Measurements from ENCODE around the gene C1orf21.
"Not testable (repeated sequence)": the region's sequence is repeated elsewhere in the genome, so short reads cannot be mapped to it uniquely, and the experiment has no call there.

The C1orf21 gene

DNA sequence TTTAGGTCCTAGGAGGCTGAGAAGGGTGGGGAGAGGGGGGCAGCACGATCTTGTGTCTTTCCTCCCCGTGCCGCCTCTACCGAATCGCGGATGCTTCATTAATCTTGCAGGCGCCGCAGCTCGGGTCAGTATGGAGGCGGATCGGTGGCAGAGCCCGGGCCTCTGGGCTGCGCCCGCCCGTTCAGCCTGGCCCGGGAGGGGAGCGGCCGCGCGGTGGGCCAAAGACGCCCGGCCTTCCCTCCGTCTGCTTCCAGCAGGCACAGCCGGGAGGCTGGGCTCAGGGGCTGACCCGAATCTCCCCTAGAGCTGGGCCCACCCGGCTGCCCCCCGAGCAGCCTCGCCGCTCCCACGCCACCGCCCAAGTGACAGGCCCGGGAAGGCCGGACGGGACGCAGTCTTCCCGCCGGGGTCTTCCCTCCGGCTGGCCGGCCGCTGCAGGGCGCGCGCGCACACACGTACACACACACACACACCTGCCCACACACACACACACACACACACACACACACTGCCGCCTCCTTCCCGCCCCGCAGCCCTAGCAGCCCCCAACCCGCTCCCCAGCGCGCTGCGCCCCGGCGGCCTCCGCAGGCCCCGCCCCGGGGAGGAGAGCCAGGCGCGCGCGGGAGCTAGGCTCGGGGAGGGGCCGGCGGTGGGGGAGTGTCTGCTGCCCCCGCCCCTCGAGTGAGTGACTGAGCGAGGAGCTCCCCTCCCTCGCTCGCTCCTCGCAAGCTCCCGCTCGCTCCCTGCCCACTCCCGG is at the start of gene C1orf21:
Gene C1orf21 (plus strand): TSS at position 718 of the 757 bp plus-strand sequence. CDS start 90,481 bp downstream, outside the sequence.
- Histone ChIP-seq H3K36me3 (ENCODE audit: insufficient read depth, low read length) (no peaks in the 10 kb centered on the region), H3K27ac (no peak within 1 kb of the TSS), H3K9me3 (ENCODE audit: low read depth, low read length) (no peaks in the 10 kb centered on the region), H3K9ac (ENCODE audit: insufficient read length) (peak within 1 kb of the TSS; percentile 71), H3K4me3 (peak within 1 kb of the TSS; percentile 93)
- no peak for DNase-seq (ENCODE audit: low read depth, low spot score)
- TF ChIP-seq EZH2 (IDR thresholded peaks at IDR 0.05) (no peak), POLR2AphosphoS5 (IDR thresholded peaks at IDR 0.05; ENCODE audit: borderline replicate concordance, low read depth, low read length) (no peak; the same call in 1 of the 2 replicates), FOXP2 (optimal IDR thresholded peaks at IDR 0.05; ENCODE audit: control extremely low read depth, extremely low read length, insufficient read depth) (no peak)

- not testable (repeated sequence) for H3K36me3 ChIP-seq (ENCODE audit: insufficient read depth, low read length); DNase-seq (ENCODE audit: low read depth, low spot score); H3K4me3 ChIP-seq; H3K27ac ChIP-seq; H3K9ac ChIP-seq (ENCODE audit: insufficient read length); H3K9me3 ChIP-seq (ENCODE audit: low read depth, low read length)
These were observed 49.0 kb upstream of the C1orf21 start for GRCh38 chr1:184337865-184338264.

GRCh38 chr1:184340984-184341383 is 45.8 kb upstream of the C1orf21 start:
- TF ChIP-seq EZH2 (IDR thresholded peaks at IDR 0.05) (no peak), FOXP2 (optimal IDR thresholded peaks at IDR 0.05; ENCODE audit: control extremely low read depth, extremely low read length, insufficient read depth) (no peak), POLR2AphosphoS5 (IDR thresholded peaks at IDR 0.05; ENCODE audit: borderline replicate concordance, low read depth, low read length) (no peak)
- no peaks in the 10 kb centered on the region for H3K36me3 ChIP-seq (ENCODE audit: insufficient read depth, low read length)
- no peak overlapping the region for H3K27ac ChIP-seq
- no peak for DNase-seq (ENCODE audit: low read depth, low spot score)
- no peaks in the 10 kb centered on the region for H3K9me3 ChIP-seq (ENCODE audit: low read depth, low read length)
- H3K4me3 ChIP-seq = no peak overlapping the region
- H3K9ac ChIP-seq (ENCODE audit: insufficient read length) = no peak overlapping the region

GRCh38 chr1:184350573-184350972 is 36.3 kb upstream of the C1orf21 start:
- H3K36me3 ChIP-seq (ENCODE audit: insufficient read depth, low read length) = no peaks in the 10 kb centered on the region
- DNase-seq (ENCODE audit: low read depth, low spot score) = no peak
- H3K27ac ChIP-seq = peak overlapping the region; percentile 97
- H3K4me3 ChIP-seq = peak overlapping the region; percentile 52
- H3K9me3 ChIP-seq (ENCODE audit: low read depth, low read length) = no peaks in the 10 kb centered on the region
- no peak for TF ChIP-seq FOXP2 (optimal IDR thresholded peaks at IDR 0.05; ENCODE audit: control extremely low read depth, extremely low read length, insufficient read depth)
- no peak for TF ChIP-seq EZH2 (IDR thresholded peaks at IDR 0.05)
- no peak for TF ChIP-seq POLR2AphosphoS5 (IDR thresholded peaks at IDR 0.05; ENCODE audit: borderline replicate concordance, low read depth, low read length)
- H3K9ac ChIP-seq (ENCODE audit: insufficient read length) = peak overlapping the region; percentile 64

DNA sequence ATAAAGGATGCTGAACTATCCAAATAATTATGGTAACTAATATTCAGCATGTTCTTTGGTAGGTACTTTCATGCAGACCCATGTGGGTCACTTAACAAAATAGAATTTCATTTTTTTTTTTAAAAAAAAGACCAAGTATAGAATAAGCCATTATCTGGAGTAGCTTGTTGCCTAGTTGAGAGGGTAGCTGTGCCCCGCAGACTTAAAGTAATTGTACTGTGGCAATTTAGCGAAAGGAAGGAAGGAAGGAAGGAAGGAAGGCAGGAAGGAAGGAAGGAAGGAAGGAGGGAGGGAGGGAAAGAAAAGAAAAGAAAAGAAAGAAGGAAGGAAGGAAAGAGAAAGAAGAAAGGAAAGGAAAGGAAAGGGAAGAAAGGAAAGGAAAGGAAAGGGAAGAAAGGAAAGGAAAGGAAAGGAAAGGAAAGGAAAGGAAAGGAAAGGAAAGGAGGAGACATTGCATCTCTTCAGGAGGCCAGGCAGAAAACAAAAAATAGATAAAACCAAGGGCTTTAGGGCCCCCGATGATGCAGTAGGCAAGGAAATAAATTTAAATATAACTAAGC is 35.3 kb upstream of the C1orf21 start:
- H3K9ac ChIP-seq (ENCODE audit: insufficient read length) = peak overlapping the region; percentile 64
- H3K9me3 ChIP-seq (ENCODE audit: low read depth, low read length) = no peaks in the 10 kb centered on the region
- H3K36me3 ChIP-seq (ENCODE audit: insufficient read depth, low read length) = no peaks in the 10 kb centered on the region
- peak overlapping the region; percentile 52 for H3K4me3 ChIP-seq
- H3K27ac ChIP-seq = peak overlapping the region; percentile 97
- peak; percentile 73 for DNase-seq (ENCODE audit: low read depth, low spot score)
- TF ChIP-seq POLR2AphosphoS5 (IDR thresholded peaks at IDR 0.05; ENCODE audit: borderline replicate concordance, low read depth, low read length) = peak; percentile 15; the same call in 1 of the 2 replicates
- no peak for TF ChIP-seq FOXP2 (optimal IDR thresholded peaks at IDR 0.05; ENCODE audit: control extremely low read depth, extremely low read length, insufficient read depth)

DNA sequence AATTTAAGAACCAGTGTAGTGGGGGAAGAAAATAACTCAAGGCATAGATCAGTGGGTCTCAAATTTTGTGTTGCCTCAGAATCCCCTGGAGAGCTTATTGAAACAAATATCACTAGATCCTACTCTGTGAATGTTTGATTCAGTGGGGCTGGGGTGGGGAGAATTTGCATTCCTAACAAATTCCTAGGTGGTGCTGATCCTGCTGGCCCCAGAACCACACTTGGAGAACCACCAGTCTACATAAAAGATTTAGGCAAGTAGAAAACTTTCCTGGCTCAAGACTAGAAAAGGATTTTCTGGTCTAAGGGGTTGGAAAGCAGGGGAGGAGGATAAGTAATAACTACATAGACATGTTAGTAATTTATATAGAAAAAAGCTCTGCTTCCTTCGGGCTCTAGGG is 34.1 kb upstream of the C1orf21 start:
- Histone ChIP-seq H3K36me3 (ENCODE audit: insufficient read depth, low read length) (no peaks in the 10 kb centered on the region), H3K9ac (ENCODE audit: insufficient read length) (no peak overlapping the region), H3K27ac (peak overlapping the region; percentile 97), H3K4me3 (no peak overlapping the region), H3K9me3 (ENCODE audit: low read depth, low read length) (no peaks in the 10 kb centered on the region)
- DNase-seq (ENCODE audit: low read depth, low spot score) = no peak
- TF ChIP-seq FOXP2 (optimal IDR thresholded peaks at IDR 0.05; ENCODE audit: control extremely low read depth, extremely low read length, insufficient read depth) (no peak), EZH2 (IDR thresholded peaks at IDR 0.05) (no peak), POLR2AphosphoS5 (IDR thresholded peaks at IDR 0.05; ENCODE audit: borderline replicate concordance, low read depth, low read length) (no peak)

DNA sequence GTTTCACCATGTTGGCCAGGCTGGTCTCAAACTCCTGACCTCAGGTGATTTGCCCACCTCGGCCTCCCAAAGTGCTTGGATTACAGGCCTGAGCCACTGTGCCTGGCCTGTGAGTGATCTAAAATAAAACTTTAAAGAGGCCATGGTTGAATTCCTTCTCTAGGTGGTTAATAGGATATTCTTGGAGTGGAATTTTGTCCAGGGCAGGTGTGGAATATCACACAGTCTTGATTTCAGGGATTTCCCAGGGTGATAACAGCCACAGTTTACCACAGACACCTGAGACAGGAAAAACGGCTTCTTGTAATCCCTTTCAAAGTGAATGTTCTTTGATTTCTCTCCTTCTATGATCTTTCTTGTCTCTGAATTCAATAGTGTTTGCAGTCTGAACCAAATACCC is 32.1 kb upstream of the C1orf21 start:
- no peaks in the 10 kb centered on the region for H3K36me3 ChIP-seq (ENCODE audit: insufficient read depth, low read length)
- no peak overlapping the region for H3K27ac ChIP-seq
- no peak overlapping the region for H3K4me3 ChIP-seq
- DNase-seq (ENCODE audit: low read depth, low spot score) = no peak
- H3K9ac ChIP-seq (ENCODE audit: insufficient read length) = no peak overlapping the region
- H3K9me3 ChIP-seq (ENCODE audit: low read depth, low read length) = no peaks in the 10 kb centered on the region
- TF ChIP-seq POLR2AphosphoS5 (IDR thresholded peaks at IDR 0.05; ENCODE audit: borderline replicate concordance, low read depth, low read length) (no peak), EZH2 (IDR thresholded peaks at IDR 0.05) (no peak), FOXP2 (optimal IDR thresholded peaks at IDR 0.05; ENCODE audit: control extremely low read depth, extremely low read length, insufficient read depth) (no peak)

- no peak overlapping the region for H3K4me3 ChIP-seq
- DNase-seq (ENCODE audit: low read depth, low spot score) = no peak
- no peak overlapping the region for H3K9ac ChIP-seq (ENCODE audit: insufficient read length)
- no peaks in the 10 kb centered on the region for H3K9me3 ChIP-seq (ENCODE audit: low read depth, low read length)
- TF ChIP-seq EZH2 (IDR thresholded peaks at IDR 0.05) (no peak), FOXP2 (optimal IDR thresholded peaks at IDR 0.05; ENCODE audit: control extremely low read depth, extremely low read length, insufficient read depth) (no peak), POLR2AphosphoS5 (IDR thresholded peaks at IDR 0.05; ENCODE audit: borderline replicate concordance, low read depth, low read length) (no peak)
- H3K27ac ChIP-seq = no peak overlapping the region
- no peaks in the 10 kb centered on the region for H3K36me3 ChIP-seq (ENCODE audit: insufficient read depth, low read length)
These were observed 29.9 kb upstream of the C1orf21 start for GRCh38 chr1:184356891-184357290.
